22Rv1 (cell line): ENCODE data around the gene GPC2.

ENCODE experiments used
- CTCF ChIP-seq: fragments of 450-650 bp; IDR thresholded peaks from 2 replicates; pipeline ENCODE4 v1.5.1; 2017; ENCODE audit warnings: mild to moderate bottlenecking
- ZFX ChIP-seq: fragments of 450-650 bp; IDR thresholded peaks from 2 replicates; pipeline ENCODE4 v1.6.1; 2017; ENCODE audit warnings: antibody characterized with exemption, borderline replicate concordance

- TF ChIP-seq CTCF (no peak), ZFX (no peak)
These were observed 42.1 kb upstream of the GPC2 start for GRCh38 chr7:100219271-100219737.
